ENCODE results near the gene RANBP3. TPM values are rescaled to one million over a fixed set of nuclear protein-coding genes. Genes with fewer than 3 reads are reported as not detected.

The RANBP3 gene
- total RNA-seq, 1 donor from 2014 or later, result 76.1 TPM

DNA sequence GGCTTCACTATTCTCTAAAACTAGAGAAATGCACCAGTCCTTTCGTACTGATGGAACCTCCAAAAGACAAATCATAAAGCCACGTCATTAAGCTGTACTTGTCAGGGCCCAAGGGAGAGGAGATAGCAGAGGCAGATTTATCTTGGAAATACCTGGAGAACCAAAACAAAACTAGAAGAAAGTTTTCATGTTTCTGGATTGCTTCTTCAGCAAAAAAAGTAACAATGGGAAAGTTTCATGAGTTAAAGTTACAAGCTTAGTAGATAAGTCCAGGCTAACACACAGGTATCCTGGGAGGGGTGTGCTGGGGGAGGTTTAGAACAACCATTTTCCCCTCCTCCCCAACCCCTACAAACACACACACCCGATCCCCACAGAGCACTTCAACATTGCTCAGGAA, 21.6 kb downstream of the RANBP3 start:
- H3K4me3 ChIP-seq (ENCODE audit: low read depth, low read length), result no peak overlapping the region
- DNase-seq (ENCODE audit: low read depth), result no peak
- no peaks in the 10 kb centered on the region for H3K27me3 ChIP-seq (ENCODE audit: control insufficient read depth, insufficient read depth, low read length)
- TF ChIP-seq, protein P1, sequence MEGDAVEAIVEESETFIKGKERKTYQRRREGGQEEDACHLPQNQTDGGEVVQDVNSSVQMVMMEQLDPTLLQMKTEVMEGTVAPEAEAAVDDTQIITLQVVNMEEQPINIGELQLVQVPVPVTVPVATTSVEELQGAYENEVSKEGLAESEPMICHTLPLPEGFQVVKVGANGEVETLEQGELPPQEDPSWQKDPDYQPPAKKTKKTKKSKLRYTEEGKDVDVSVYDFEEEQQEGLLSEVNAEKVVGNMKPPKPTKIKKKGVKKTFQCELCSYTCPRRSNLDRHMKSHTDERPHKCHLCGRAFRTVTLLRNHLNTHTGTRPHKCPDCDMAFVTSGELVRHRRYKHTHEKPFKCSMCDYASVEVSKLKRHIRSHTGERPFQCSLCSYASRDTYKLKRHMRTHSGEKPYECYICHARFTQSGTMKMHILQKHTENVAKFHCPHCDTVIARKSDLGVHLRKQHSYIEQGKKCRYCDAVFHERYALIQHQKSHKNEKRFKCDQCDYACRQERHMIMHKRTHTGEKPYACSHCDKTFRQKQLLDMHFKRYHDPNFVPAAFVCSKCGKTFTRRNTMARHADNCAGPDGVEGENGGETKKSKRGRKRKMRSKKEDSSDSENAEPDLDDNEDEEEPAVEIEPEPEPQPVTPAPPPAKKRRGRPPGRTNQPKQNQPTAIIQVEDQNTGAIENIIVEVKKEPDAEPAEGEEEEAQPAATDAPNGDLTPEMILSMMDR (IDR thresholded peaks at IDR 0.05; ENCODE audit: insufficient read depth, low read length, poor library complexity, severe bottlenecking), result no peak
- no peaks in the 10 kb centered on the region for H3K36me3 ChIP-seq (ENCODE audit: control insufficient read depth, insufficient read depth, low read length)

DNA sequence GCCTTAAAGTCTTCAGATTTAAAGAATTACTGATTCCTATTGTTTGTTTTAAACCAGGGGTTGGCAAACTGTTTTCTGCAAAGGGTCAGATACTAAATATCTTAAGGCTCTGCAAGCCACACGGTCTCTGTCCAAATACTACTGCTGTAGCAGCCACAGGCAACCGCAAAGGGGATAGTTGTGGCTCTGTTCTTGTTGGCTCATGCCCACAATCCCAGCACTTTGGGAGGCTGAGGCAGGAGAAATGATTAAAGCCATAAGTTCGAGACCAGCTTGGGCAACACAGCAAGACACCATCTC, 22.4 kb downstream of the RANBP3 start:
- no peak for DNase-seq (ENCODE audit: low read depth)
- TF ChIP-seq, protein P1 (IDR thresholded peaks at IDR 0.05; ENCODE audit: insufficient read depth, low read length, poor library complexity, severe bottlenecking), result no peak
- Histone ChIP-seq H3K4me3 (ENCODE audit: low read depth, low read length) (no peak overlapping the region), H3K27me3 (ENCODE audit: control insufficient read depth, insufficient read depth, low read length) (no peaks in the 10 kb centered on the region), H3K36me3 (ENCODE audit: control insufficient read depth, insufficient read depth, low read length) (no peaks in the 10 kb centered on the region)

DNA sequence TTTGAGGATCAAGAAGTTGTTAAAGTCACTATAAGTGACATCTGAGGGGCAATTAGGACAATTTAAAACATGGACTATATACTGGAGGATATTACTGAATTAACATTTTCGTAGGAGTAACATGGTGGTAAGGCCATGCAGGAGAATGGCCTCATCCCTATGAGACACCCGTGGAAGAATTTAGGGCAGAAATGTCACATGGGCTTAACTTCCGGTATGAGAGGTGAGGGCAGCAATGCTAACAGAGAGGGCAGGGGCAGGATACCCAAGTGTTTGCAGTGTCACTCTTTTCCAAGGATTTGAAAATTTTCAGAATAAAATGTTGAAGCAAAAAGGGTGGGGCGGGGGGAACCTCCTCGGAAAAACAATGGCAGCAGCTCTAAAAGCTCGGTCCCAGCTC, 23.6 kb downstream of the RANBP3 start:
- TF ChIP-seq, protein P1 (IDR thresholded peaks at IDR 0.05; ENCODE audit: insufficient read depth, low read length, poor library complexity, severe bottlenecking), result no peak
- DNase-seq (ENCODE audit: low read depth), result no peak
- no peaks in the 10 kb centered on the region for H3K36me3 ChIP-seq (ENCODE audit: control insufficient read depth, insufficient read depth, low read length)
- H3K27me3 ChIP-seq (ENCODE audit: control insufficient read depth, insufficient read depth, low read length), result no peaks in the 10 kb centered on the region
- no peak overlapping the region for H3K4me3 ChIP-seq (ENCODE audit: low read depth, low read length)

DNA sequence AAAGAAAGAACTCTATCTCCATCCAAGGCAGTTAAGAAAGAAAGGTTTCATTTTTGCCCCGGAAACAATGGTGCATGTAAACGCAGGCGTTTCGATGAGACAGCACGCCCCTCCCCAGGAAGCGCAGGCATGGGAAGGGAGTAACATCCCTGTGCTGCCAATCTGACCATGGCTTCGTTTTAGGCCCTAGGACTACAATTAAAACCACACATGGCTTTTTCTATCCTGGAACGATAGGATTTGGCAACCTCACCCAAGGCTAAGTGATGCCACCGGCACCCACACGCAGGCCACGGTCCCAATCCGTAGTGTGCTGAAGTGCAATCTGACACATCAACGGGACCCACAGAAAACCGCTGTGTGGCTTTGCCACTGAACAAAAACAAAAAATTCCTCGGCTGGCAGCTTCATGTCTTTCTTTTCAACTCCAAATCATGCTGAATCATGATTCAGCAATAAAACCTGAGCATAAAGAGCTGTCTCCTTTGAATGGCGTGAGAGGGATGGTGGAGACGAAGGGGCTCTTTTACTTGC, 24.2 kb downstream of the RANBP3 start:
- no peaks in the 10 kb centered on the region for H3K27me3 ChIP-seq (ENCODE audit: control insufficient read depth, insufficient read depth, low read length)
- H3K36me3 ChIP-seq (ENCODE audit: control insufficient read depth, insufficient read depth, low read length), result no peaks in the 10 kb centered on the region
- DNase-seq (ENCODE audit: low read depth), result no peak
- no peak overlapping the region for H3K4me3 ChIP-seq (ENCODE audit: low read depth, low read length)
- TF ChIP-seq, protein P1 (IDR thresholded peaks at IDR 0.05; ENCODE audit: insufficient read depth, low read length, poor library complexity, severe bottlenecking), result no peak

DNA sequence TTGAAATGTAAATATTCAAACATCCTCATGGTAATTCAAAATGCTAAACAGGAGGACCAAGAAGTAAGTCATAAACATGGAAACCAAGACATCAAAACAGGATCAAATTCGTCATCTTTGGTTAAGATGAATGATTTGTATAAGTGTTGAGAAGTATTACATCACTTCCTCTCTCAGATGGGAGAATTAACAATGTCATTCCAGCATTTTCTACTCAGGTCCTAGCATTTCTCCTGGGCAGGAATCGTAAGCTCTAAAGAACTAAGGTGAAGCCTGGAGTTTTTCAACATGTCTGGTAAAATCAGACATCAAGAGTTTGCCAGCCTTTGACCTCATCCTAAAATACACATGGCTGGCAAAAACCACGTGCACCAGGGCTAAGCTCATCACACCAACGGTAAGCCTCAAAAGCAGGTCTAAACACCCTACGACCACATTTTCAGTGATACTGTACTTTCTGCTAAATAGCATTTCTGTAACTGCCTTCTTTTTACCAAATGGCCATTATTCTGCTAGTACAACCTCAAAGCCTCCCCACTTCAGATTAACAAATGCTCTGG, 24.8 kb downstream of the RANBP3 start:
- DNase-seq (ENCODE audit: low read depth), result no peak
- no peaks in the 10 kb centered on the region for H3K36me3 ChIP-seq (ENCODE audit: control insufficient read depth, insufficient read depth, low read length)

More for the DNA sequence above, 24.8 kb downstream of the RANBP3 start:
- Histone ChIP-seq H3K27me3 (ENCODE audit: control insufficient read depth, insufficient read depth, low read length) (no peaks in the 10 kb centered on the region), H3K4me3 (ENCODE audit: low read depth, low read length) (no peak overlapping the region)
- TF ChIP-seq, protein P1 (IDR thresholded peaks at IDR 0.05; ENCODE audit: insufficient read depth, low read length, poor library complexity, severe bottlenecking), result no peak
